Osteoblast (primary cell): ENCODE results near the gene LRRC63. TPM values are rescaled to one million over a fixed set of nuclear protein-coding genes. Genes with fewer than 3 reads are reported as not detected.
"Not testable (repeated sequence)": the region's sequence is repeated elsewhere in the genome, so short reads cannot be mapped to it uniquely, and the experiment has no call there.

Experiments used
- DNase-seq: peaks from one replicate; pipeline ENCODE4 v3.0.0; 2011; ENCODE audit warnings: low spot score, mixed read lengths; ENCODE audit not compliant: insufficient read length; ENCODE audit errors: missing footprints
- H2AFZ ChIP-seq: 2 replicates; pipeline ENCODE4 v1.6.0; 2011; ENCODE audit warnings: mild to moderate bottlenecking, low read length
- H3K27ac ChIP-seq: 2 replicates; pipeline ENCODE4 v1.5.1; 2011; ENCODE audit warnings: mild to moderate bottlenecking, low read depth, low read length, moderate library complexity
- H3K27me3 ChIP-seq: 2 replicates; pipeline ENCODE4 v1.6.0; 2012; ENCODE audit warnings: mild to moderate bottlenecking, control low read depth, inconsistent platforms, low read length, moderate library complexity; ENCODE audit not compliant: insufficient read depth
- H3K36me3 ChIP-seq: 2 replicates; pipeline ENCODE4 v1.5.1; 2011; ENCODE audit warnings: mild to moderate bottlenecking, low read length, control low read depth, moderate library complexity; ENCODE audit not compliant: insufficient read depth
- H3K4me1 ChIP-seq: 2 replicates; pipeline ENCODE4 v1.5.1; 2011; ENCODE audit warnings: mild to moderate bottlenecking, low read length, control low read depth, moderate library complexity; ENCODE audit not compliant: insufficient read depth
- H3K4me2 ChIP-seq: 2 replicates; pipeline ENCODE4 v1.6.0; 2011; ENCODE audit warnings: mild to moderate bottlenecking, low read length; ENCODE audit not compliant: insufficient read depth
- H3K4me3 ChIP-seq: fragments of 200-600 bp; sonication (generic); 3 replicates; pipeline ENCODE4 v1.5.1; 2012; ENCODE audit warnings: mild to moderate bottlenecking, low read length, inconsistent platforms; ENCODE audit not compliant: insufficient read depth
- H3K79me2 ChIP-seq: 2 replicates; pipeline ENCODE4 v1.6.0; 2012; ENCODE audit warnings: mild to moderate bottlenecking, low read length, control low read depth, inconsistent platforms; ENCODE audit not compliant: insufficient read depth
- H3K9me3 ChIP-seq: 2 replicates; pipeline ENCODE4 v1.5.1; 2011; ENCODE audit warnings: low read depth, low read length, control low read depth
- H4K20me1 ChIP-seq: 2 replicates; pipeline ENCODE4 v1.6.0; 2012; ENCODE audit warnings: mild to moderate bottlenecking, low read length, control low read depth; ENCODE audit not compliant: insufficient read depth
- CTCF ChIP-seq: IDR thresholded peaks from 2 replicates; pipeline ENCODE4 v1.5.1; 2011; ENCODE audit warnings: mild to moderate bottlenecking, low read depth, low read length, moderate library complexity; ENCODE audit errors: extremely low read depth
- total RNA-seq: library from RNA; depleted of rRNA; stranded (reverse); fragments of >200 nt; gene quantifications from 2 replicates; pipeline ENCODE4 v1.2.3, GENCODE V29; 2012

LRRC63 gene
- total RNA-seq, 1 donor = not detected

DNA sequence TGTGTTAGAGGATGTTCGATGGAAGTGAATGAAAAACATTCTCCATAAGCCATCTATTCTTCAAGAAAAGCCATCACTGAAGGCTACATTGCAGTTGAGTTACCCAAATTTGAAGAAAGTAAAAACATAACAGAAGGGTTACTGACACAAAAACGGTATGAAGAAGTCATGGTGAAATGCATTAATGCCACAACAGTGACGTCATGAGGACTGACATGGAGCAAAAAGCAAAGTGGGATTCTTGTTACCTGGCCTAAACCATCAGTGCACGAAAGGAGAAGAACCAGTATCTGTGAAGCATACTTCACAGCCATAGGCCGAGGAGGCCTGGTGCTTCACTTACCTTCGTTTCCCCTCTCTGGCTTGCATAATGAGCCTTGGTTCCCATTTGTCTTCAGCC lies 58.7 kb downstream of the LRRC63 start:
- no peak for DNase-seq
- Histone ChIP-seq H3K36me3 (no peaks in the 10 kb centered on the region), H3K4me3 (no peak overlapping the region), H3K27me3 (peaks cover 12% of the 10 kb centered on the region), H3K4me2 (no peak overlapping the region), H2AFZ (no peak overlapping the region), H4K20me1 (no peaks in the 10 kb centered on the region), H3K4me1 (no peaks in the 10 kb centered on the region), H3K79me2 (no peaks in the 10 kb centered on the region), H3K9me3 (no peaks in the 10 kb centered on the region), H3K27ac (no peak overlapping the region)
- no peak for TF ChIP-seq CTCF

GRCh38 chr13:46274094-46274698 lies 62.5 kb downstream of the LRRC63 start:
- H4K20me1 ChIP-seq = no peaks in the 10 kb centered on the region
- TF ChIP-seq CTCF = no peak
- no peak overlapping the region for H3K4me2 ChIP-seq
- DNase-seq = no peak
- no peak overlapping the region for H3K4me3 ChIP-seq
- H2AFZ ChIP-seq = no peak overlapping the region
- peaks cover 11% of the 10 kb centered on the region for H3K27me3 ChIP-seq
- no peaks in the 10 kb centered on the region for H3K9me3 ChIP-seq
- no peak overlapping the region for H3K27ac ChIP-seq
- no peaks in the 10 kb centered on the region for H3K79me2 ChIP-seq
- H3K4me1 ChIP-seq = no peaks in the 10 kb centered on the region
- H3K36me3 ChIP-seq = no peaks in the 10 kb centered on the region

DNA sequence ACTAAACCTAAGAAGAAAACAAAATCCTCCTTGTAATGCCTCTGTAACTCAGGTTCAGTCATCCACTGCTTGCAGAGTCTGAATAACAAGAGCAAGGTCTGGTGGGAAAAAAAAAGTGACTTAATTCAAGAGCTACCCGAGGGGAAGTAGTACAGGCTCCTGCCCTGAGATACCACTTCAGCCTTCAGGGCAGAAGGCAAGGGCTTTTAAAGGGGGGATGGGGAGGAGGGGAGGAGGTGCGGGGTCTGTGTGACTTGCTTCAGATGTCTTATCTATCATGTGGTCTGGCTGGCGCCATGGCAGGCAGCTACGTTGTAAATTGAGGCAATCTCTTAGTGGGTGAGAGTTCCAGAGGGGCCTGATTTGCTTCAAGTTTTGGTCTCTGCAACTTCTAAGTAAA lies 66.7 kb downstream of the LRRC63 start:
- Histone ChIP-seq H3K79me2 (no peaks in the 10 kb centered on the region), H3K4me3 (no peak overlapping the region), H2AFZ (no peak overlapping the region), H3K27ac (no peak overlapping the region), H3K27me3 (peaks cover 7% of the 10 kb centered on the region), H4K20me1 (no peaks in the 10 kb centered on the region), H3K4me1 (no peaks in the 10 kb centered on the region), H3K9me3 (no peaks in the 10 kb centered on the region), H3K4me2 (no peak overlapping the region), H3K36me3 (no peaks in the 10 kb centered on the region)
- no peak for DNase-seq
- TF ChIP-seq CTCF = no peak

GRCh38 chr13:46281779-46282178 lies 70.1 kb downstream of the LRRC63 start:
- Histone ChIP-seq H3K36me3 (no peaks in the 10 kb centered on the region), H3K4me1 (no peaks in the 10 kb centered on the region), H3K4me3 (no peak overlapping the region), H3K79me2 (no peaks in the 10 kb centered on the region), H3K9me3 (no peaks in the 10 kb centered on the region), H3K27ac (no peak overlapping the region), H4K20me1 (no peaks in the 10 kb centered on the region), H2AFZ (no peak overlapping the region), H3K4me2 (no peak overlapping the region), H3K27me3 (no peaks in the 10 kb centered on the region)
- TF ChIP-seq CTCF = no peak
- DNase-seq = no peak

DNA sequence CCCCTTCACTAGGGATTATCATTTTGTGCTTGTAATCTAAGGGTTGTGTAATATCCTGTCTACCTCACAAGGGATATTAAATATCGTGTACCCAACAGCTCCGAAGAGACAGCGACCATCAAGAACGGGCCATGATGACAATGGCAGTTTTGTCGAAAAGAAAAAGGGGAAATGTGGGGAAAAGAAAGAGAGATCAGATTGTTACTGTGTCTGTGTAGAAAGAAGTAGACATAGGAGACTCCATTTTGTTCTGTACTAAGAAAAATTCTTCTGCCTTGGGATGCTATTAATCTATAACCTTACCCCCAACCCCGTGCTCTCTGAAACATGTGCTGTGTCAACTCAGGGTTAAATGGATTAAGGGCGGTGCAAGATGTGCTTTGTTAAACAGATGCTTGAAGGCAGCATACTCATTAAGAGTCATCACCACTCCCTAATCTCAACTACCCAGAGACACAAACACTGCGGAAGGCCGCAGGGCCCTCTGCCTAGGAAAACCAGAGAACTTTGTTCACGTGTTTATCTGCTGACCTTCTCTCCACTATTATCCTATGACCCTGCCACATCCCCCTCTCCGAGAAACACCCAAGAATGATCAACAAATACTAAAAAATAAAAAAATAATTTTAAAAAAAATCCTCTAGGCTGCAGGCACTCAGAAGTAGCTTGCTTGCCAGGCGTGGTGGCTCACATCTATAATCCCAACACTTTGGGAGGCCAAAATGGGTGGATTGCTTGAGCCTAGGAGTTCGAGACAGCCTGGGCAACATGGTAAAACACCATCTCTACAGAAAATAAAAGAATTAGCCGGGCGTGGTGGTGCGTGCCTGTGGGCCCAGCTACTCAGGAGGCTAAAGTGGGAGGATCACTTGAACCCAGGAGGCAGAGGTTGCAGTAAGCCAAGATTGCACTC lies 72.4 kb downstream of the LRRC63 start:
- H3K27me3 ChIP-seq, H3K4me2 ChIP-seq, H3K27ac ChIP-seq, H3K9me3 ChIP-seq, H3K4me3 ChIP-seq, H3K36me3 ChIP-seq, H3K4me1 ChIP-seq, H4K20me1 ChIP-seq, H3K79me2 ChIP-seq, DNase-seq, H2AFZ ChIP-seq: not testable (repeated sequence)
